ENCODE measurements around the gene LCMT1. TPM values are rescaled to one million over a fixed set of nuclear protein-coding genes. Genes with fewer than 3 reads are reported as not detected.

Gene LCMT1
- total and polyA plus RNA-seq, 4 donors: 21.0 to 34.8 (median 31.0) TPM

- WGBS, 2 donors: 91 to 93% methylated on average over 3 of the region's 3 CpGs
- no peak overlapping the region for H3K27ac ChIP-seq (ENCODE audit: low read depth in 1 of 2, low read length in 1 of 2)
These were observed 40.5 kb downstream of the LCMT1 start for GRCh38 chr16:25151996-25152395.

GRCh38 chr16:25155553-25156460, 44.3 kb downstream of the LCMT1 start:
- DNase-seq (no peak), ATAC-seq (ENCODE audit: insufficient read depth, low FRiP score) (no peak)
- H3K4me1 ChIP-seq (ENCODE audit: control insufficient read depth in 5 of 5, insufficient read depth in 5 of 5, low read length in 5 of 5): peaks cover 0 to 3% (median 0%) of the 10 kb centered on the region in 5 donors
- H3K4me3 ChIP-seq: no peak overlapping the region
- no peaks in the 10 kb centered on the region for H3K27me3 ChIP-seq (ENCODE audit: control insufficient read depth in 3 of 3, insufficient read depth in 3 of 3, low read length in 2 of 3)
- H3K27ac ChIP-seq (ENCODE audit: low read depth in 1 of 2, low read length in 1 of 2): no peak overlapping the region
- TF ChIP-seq CTCF (IDR thresholded peaks at IDR 0.05; ENCODE audit: control extremely low read depth, extremely low read depth): no peak
- WGBS, 2 donors: 89 to 93% methylated on average over 13 of the region's 13 CpGs
- no peak overlapping the region for H3K9ac ChIP-seq (ENCODE audit: insufficient read depth in 1 of 2, low read length in 2 of 2)
- no peaks in the 10 kb centered on the region for H3K9me3 ChIP-seq (ENCODE audit: control insufficient read depth in 4 of 4, insufficient read depth in 3 of 4, low read length in 3 of 4)
- H3K36me3 ChIP-seq (ENCODE audit: control insufficient read depth in 4 of 4, insufficient read depth in 4 of 4, low read length in 4 of 4): peaks cover 13 to 35% (median 14%) of the 10 kb centered on the region in 4 donors

More at GRCh38 chr16:25151996-25152395, 40.5 kb downstream of the LCMT1 start:
- Histone ChIP-seq H3K27me3 (ENCODE audit: control insufficient read depth in 3 of 3, insufficient read depth in 3 of 3, low read length in 2 of 3) (no peaks in the 10 kb centered on the region), H3K4me1 (ENCODE audit: control insufficient read depth in 5 of 5, insufficient read depth in 5 of 5, low read length in 5 of 5) (no peaks in the 10 kb centered on the region), H3K36me3 (ENCODE audit: control insufficient read depth in 4 of 4, insufficient read depth in 4 of 4, low read length in 4 of 4) (peaks cover 12 to 26% (median 15%) of the 10 kb centered on the region in 4 donors), H3K9me3 (ENCODE audit: control insufficient read depth in 4 of 4, insufficient read depth in 3 of 4, low read length in 3 of 4) (no peaks in the 10 kb centered on the region), H3K9ac (ENCODE audit: insufficient read depth in 1 of 2, low read length in 2 of 2) (no peak overlapping the region), H3K4me3 (no peak overlapping the region)
- TF ChIP-seq CTCF (IDR thresholded peaks at IDR 0.05; ENCODE audit: control extremely low read depth, extremely low read depth): no peak
- DNase-seq: no peak
- ATAC-seq (ENCODE audit: insufficient read depth, low FRiP score): no peak

- peaks cover 0 to 3% (median 0%) of the 10 kb centered on the region in 5 donors for H3K4me1 ChIP-seq (ENCODE audit: control insufficient read depth in 5 of 5, insufficient read depth in 5 of 5, low read length in 5 of 5)
- no peak for TF ChIP-seq CTCF (IDR thresholded peaks at IDR 0.05; ENCODE audit: control extremely low read depth, extremely low read depth)
- H3K36me3 ChIP-seq (ENCODE audit: control insufficient read depth in 4 of 4, insufficient read depth in 4 of 4, low read length in 4 of 4): peaks cover 7 to 39% (median 10%) of the 10 kb centered on the region in 4 donors
- 92 to 94% methylated on average over 8 of the region's 8 CpGs for WGBS, 2 donors
- no peaks in the 10 kb centered on the region for H3K9me3 ChIP-seq (ENCODE audit: control insufficient read depth in 4 of 4, insufficient read depth in 3 of 4, low read length in 3 of 4)
- H3K9ac ChIP-seq (ENCODE audit: insufficient read depth in 1 of 2, low read length in 2 of 2): no peak overlapping the region
- no peak for ATAC-seq (ENCODE audit: insufficient read depth, low FRiP score)
- DNase-seq: no peak
- H3K27me3 ChIP-seq (ENCODE audit: control insufficient read depth in 3 of 3, insufficient read depth in 3 of 3, low read length in 2 of 3): no peaks in the 10 kb centered on the region
- H3K4me3 ChIP-seq: no peak overlapping the region
- no peak overlapping the region for H3K27ac ChIP-seq (ENCODE audit: low read depth in 1 of 2, low read length in 1 of 2)
These were observed 45.8 kb downstream of the LCMT1 start for GRCh38 chr16:25157271-25157875.

All from lung (tissue), 12 donors.